GM21515 (cell line): ENCODE results near the gene TRAPPC4.
A peak's percentile ranks its signal among the peaks of the same experiment; 100 is the strongest.
"Not testable (repeated sequence)": the region's sequence is repeated elsewhere in the genome, so short reads cannot be mapped to it uniquely, and the experiment has no call there.

Source experiments
- ATAC-seq: cut with Tn5 transposase; IDR thresholded peaks from one replicate; pipeline ENCODE4 v1.9.1; 2021; ENCODE audit not compliant: unreplicated experiment

TRAPPC4 gene, protein sequence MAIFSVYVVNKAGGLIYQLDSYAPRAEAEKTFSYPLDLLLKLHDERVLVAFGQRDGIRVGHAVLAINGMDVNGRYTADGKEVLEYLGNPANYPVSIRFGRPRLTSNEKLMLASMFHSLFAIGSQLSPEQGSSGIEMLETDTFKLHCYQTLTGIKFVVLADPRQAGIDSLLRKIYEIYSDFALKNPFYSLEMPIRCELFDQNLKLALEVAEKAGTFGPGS

DNA sequence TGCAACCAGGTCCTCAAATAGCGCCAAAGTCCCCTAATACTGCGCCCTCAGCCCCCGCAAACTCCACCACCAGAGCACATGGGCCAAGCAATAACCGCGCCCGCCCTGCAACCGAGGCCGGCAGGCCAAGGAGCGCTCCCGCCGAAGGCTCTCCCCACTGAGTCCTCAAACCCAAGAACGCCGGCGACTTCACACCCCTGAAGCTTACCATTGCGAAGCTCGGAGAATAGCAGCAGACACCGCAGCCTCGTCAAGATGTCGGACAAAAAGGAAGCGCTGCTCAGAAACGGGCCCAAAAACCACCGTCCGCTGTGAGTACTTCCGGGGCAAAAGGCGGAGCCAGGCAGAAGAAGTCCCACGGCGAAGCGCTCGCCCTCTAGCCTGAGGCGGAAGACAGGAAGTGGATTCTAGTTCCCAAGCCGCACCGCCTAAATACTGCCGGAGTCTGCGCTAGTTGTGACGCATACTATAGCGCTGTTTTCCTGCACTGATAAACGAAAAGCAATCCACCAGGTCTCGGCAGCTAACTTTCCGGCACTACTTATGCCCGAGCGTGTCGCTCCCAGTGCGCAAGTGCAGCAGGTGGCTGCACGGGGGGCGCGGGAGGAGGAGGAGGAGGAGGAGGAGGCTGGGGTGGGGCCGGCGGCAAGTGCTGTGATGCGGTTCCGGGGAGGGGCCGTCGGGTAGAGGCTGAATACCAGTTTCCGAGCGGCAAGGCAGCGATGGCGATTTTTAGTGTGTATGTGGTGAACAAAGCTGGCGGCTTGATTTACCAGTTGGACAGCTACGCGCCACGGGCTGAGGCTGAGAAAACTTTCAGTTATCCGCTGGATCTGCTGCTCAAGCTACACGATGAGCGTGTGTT is at the start of gene TRAPPC4, which contains the start of gene RPS25:
TRAPPC4 (plus strand) TSS at position 693 of the 865 bp plus-strand sequence; CDS start at position 723, 30 bp downstream.
RPS25 (minus strand) TSS at position 270 of the 865 bp plus-strand sequence; CDS start at position 211, 59 bp downstream.
- peak; percentile 83 for ATAC-seq

GRCh38 chr11:118969508-118969907 is 49.1 kb upstream of the TRAPPC4 start:
- ATAC-seq: not testable (repeated sequence)

GRCh38 chr11:118971646-118972045 is 46.9 kb upstream of the TRAPPC4 start, which contains the start of gene FOXR1:
Gene FOXR1 (plus strand): TSS chr11:118971761. CDS start chr11:118971932, 171 bp downstream.
- ATAC-seq: no peak

- ATAC-seq: no peak
Measured at GRCh38 chr11:118973985-118974384, 44.6 kb upstream of the TRAPPC4 start.

DNA sequence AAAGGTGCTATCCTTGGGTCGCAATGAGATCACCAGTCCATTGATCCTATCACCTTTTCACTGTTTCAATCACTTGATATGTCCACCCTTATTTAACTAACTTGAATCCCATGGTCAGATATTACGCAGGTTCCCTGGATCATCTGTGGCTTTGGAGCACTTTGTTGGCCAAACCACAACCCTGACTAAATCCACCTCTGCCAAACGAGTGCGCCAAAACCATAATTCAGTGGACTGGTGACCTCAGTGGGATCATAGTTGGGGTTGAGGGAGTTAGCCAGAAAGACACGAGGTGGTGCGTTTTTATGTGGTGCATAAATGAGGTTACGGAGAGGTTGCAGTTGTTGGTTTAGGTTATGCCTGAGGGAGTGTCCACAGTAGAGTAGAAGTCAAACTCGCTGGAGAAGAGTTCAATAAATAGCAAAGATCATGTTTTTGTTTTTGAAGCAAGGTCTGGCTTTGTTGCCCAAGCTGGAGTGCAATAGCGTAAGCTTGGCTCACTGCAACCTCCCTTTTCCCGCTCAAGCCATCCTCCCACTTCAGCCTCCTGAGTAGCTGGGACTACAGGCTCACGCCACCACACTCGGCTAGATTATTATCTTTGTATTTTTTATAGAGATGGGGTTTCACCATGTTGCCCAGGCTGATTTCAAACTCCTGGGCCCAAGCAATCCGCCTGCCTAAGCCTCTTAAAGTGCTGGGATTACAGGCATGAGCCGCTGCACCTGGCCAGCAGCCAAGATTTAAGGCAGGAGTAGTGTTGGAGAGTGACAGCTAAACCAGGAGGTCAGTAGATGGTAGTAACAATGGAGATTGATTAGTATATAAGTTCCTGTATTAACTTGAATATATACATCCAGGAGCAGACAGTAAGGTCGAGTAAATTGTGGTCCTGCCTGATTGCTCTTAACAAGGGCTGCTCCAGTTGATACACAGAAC is 42.5 kb upstream of the TRAPPC4 start:
- no peak for ATAC-seq

GRCh38 chr11:118979434-118979833 is 39.1 kb upstream of the TRAPPC4 start:
- no peak for ATAC-seq

DNA sequence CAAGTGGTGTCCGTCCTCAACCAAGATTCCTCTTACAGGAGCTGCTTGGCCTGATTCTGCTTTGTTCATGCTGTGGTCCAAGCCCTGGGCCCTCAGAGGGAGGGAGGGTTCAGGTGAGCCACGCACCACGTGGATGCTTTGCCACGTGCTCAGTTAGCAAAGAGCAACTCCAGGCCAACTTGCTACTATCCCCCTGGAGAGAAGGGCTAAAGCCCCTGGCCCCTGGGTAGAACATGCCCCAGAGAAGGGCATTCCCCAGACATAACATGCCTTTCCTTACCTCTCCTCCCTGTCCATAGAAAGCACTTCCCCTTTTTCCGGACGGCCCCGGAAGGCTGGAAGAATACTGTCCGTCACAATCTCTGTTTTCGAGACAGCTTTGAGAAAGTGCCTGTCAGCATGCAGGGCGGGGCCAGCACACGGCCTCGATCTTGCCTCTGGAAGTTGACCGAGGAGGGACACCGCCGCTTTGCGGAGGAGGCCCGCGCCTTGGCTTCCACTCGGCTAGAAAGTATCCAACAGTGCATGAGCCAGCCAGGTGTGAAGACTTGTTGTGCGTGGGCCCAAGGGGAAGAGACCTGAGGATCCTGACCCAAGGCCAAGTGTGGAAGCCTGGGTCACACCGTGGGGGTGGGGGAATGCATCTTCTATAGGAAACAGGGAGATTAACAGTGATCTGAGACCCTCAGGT is 38.2 kb upstream of the TRAPPC4 start:
- no peak for ATAC-seq

GRCh38 chr11:118984337-118984736 is 34.2 kb upstream of the TRAPPC4 start:
- not testable (repeated sequence) for ATAC-seq

DNA sequence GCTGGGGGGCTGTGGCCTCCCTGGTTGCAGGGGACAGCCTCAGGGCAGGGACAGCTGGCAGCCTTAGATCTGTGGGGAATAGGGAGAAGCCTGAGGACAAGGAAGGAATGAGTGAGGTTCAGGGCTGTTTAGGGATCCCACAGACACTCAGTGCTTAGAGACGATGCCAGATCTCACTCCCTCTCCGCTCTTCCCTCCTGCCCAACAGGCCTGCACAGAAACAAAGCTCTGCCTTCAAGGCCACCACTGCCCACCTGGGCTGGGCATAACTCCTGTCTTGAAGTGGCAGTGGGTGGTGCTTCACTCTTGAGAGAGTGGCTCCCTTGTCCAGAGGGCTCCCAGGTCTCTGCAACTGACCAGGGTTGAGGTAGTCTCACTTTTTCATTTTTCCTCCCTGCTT is 33.7 kb upstream of the TRAPPC4 start:
- ATAC-seq: no peak

GRCh38 chr11:118988280-118988679 is 30.3 kb upstream of the TRAPPC4 start:
- ATAC-seq: no peak

DNA sequence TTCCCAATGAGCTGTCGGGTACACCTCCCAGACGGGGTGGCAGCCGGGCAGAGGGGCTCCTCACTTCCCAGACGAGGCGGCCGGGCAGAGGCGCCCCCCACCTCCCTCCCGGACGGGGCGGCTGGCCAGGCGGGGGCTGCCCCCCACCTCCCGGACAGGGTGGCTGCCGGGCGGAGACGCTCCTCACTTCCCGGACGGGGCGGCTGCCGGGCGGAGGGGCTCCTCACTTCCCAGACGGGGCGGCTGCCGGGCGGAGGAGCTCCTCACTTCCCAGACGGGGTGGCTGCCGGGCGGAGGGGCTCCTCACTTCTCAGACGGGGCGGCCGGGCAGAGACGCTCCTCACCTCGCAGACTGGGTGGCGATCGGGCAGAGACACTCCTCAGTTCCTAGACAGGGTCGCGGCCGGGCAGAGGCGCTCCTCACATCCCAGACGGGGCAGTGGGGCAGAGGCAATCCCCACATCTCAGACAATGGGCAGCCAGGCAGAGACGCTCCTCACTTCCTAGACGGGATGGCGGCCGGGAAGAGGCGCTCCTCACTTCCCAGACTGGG is 27.0 kb upstream of the TRAPPC4 start:
- ATAC-seq: not testable (repeated sequence)

- ATAC-seq: peak; percentile 9
Measured at GRCh38 chr11:118996926-118997626, 21.5 kb upstream of the TRAPPC4 start.

DNA sequence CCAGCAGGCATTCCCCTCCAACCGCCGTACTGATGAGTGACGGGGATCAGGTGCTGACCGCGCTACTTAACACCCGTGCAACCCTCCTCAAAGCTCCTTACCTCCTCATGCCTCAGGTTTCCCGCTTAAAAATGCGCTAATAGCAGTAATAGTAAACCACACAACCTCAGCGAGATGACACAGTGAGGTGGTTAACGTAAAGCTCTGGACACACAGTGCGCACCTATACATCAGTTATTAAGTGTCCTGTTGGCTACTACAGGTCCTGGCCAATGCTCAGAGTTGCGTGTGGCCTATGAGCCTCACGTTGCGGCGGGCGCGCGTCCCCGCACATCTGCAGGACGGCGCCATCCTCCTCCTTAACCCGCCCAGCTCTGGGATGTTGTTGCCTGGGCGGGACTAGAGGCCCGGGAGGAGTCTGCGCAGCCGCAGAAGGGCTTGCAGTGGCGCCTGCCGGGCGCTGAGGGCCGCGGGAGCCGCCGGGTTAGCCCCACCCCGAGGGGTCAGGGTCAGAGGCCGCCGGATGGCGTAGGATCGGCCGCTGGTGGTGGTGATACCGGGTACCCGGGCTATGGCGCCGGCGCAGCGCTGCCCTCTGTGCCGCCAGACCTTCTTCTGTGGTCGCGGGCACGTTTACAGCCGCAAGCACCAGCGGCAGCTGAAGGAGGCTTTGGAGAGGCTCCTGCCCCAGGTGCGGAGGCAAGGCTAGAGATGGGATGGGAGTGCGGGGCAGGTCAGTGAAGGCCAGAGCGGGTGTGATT is 20.8 kb upstream of the TRAPPC4 start, which contains the start of gene CENATAC:
CENATAC (plus strand) TSS at position 512 of the 761 bp plus-strand sequence; CDS start at position 572, 60 bp downstream.
- ATAC-seq: peak; percentile 90

DNA sequence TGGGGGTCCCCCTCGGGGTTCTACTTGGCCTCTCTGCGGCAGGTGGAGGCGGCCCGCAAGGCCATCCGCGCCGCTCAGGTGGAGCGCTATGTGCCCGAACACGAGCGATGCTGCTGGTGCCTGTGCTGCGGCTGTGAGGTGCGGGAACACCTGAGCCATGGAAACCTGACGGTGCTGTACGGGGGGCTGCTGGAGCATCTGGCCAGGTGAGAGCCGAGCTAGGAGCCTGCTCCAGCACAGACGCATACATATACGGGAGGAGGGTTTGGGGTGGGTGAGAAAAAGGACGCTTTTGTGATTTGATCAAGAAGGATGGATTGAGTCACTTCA is 20.2 kb upstream of the TRAPPC4 start:
- peak; percentile 23 for ATAC-seq

- no peak for ATAC-seq
Measured at GRCh38 chr11:118998822-118999221, 19.7 kb upstream of the TRAPPC4 start.

GRCh38 chr11:119000906-119001305 is 17.7 kb upstream of the TRAPPC4 start:
- ATAC-seq: no peak

DNA sequence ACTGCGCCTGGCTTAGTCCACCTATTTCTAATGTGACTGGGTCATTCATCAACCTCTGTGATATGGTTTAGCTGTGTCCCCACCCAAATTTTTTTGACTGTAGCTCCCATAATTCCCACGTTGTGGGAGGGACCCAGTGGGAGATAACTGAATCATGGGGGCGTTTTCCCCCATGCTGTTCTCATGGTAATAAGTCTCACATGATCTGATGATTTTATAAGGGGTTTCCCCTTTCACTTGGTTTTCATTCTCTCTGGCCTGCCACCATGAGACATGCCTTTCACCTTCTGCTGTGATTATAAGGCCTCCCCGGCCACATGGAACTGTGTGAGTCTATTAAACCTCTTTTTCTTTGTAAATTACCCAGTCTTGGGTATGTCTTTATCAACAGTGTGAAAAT is 11.9 kb upstream of the TRAPPC4 start:
- ATAC-seq: no peak

GRCh38 chr11:119011476-119012053 is 7.0 kb upstream of the TRAPPC4 start:
- ATAC-seq: no peak
